Stimulated activated CD4-positive, alpha-beta T cell treated with anti-CD3 and anti-CD28 coated beads, Interleukin-2, amount 100 ng/mL, for 4 hours (primary cell): ENCODE measurements around the gene AKNA.
A peak's percentile ranks its signal among the peaks of the same experiment; 100 is the strongest.

ENCODE experiments used
- DNase-seq: peaks from one replicate; pipeline ENCODE4 v3.0.0-alpha.2; 2020; ENCODE audit warnings: low read depth

Gene AKNA

GRCh38 chr9:114362394-114362793, 25.4 kb downstream of the AKNA start:
- DNase-seq = no peak

GRCh38 chr9:114361542-114361941, 26.2 kb downstream of the AKNA start:
- DNase-seq = no peak

GRCh38 chr9:114359801-114360200, 28.0 kb downstream of the AKNA start:
- no peak for DNase-seq

GRCh38 chr9:114357911-114358328, 29.9 kb downstream of the AKNA start:
- no peak for DNase-seq

- no peak for DNase-seq
These were observed 30.4 kb downstream of the AKNA start for GRCh38 chr9:114357360-114357759.

GRCh38 chr9:114356792-114357191, 31.0 kb downstream of the AKNA start:
- no peak for DNase-seq

GRCh38 chr9:114355821-114356220, 32.0 kb downstream of the AKNA start:
- no peak for DNase-seq

- DNase-seq = no peak
These were observed 35.9 kb downstream of the AKNA start for GRCh38 chr9:114351932-114352331.

- DNase-seq = no peak
These were observed 37.0 kb downstream of the AKNA start for GRCh38 chr9:114350636-114351401.

- DNase-seq = no peak
These were observed 37.9 kb downstream of the AKNA start for GRCh38 chr9:114349713-114350480.

- DNase-seq = peak; percentile 69
These were observed 38.8 kb downstream of the AKNA start for GRCh38 chr9:114348906-114349482.

- no peak for DNase-seq
These were observed 39.4 kb downstream of the AKNA start for GRCh38 chr9:114348261-114348905.

- DNase-seq = no peak
These were observed 40.1 kb downstream of the AKNA start for GRCh38 chr9:114347675-114348074.

GRCh38 chr9:114346146-114346545, 41.6 kb downstream of the AKNA start:
- DNase-seq = no peak

GRCh38 chr9:114345493-114346065, 42.2 kb downstream of the AKNA start:
- DNase-seq = no peak

GRCh38 chr9:114344692-114345091, 43.1 kb downstream of the AKNA start:
- no peak for DNase-seq

- DNase-seq = no peak
These were observed 43.6 kb downstream of the AKNA start for GRCh38 chr9:114344188-114344566.

- DNase-seq = no peak
These were observed 44.2 kb downstream of the AKNA start for GRCh38 chr9:114343471-114344187.

GRCh38 chr9:114342755-114343440, 44.9 kb downstream of the AKNA start:
- DNase-seq = no peak

GRCh38 chr9:114341991-114342390, 45.8 kb downstream of the AKNA start:
- DNase-seq = no peak
